GM18526 (cell line): ENCODE results near the gene RRP15.

Experiments
- POLR2A ChIP-seq: IDR thresholded peaks from 3 replicates; pipeline ENCODE4 v1.6.1; 2011; ENCODE audit not compliant: insufficient read length; ENCODE audit errors: extremely low read depth

RRP15 gene

GRCh38 chr1:218274511-218274910 lies 10.6 kb upstream of the RRP15 start:
- no peak for TF ChIP-seq POLR2A

- no peak for TF ChIP-seq POLR2A
These were observed 9.3 kb upstream of the RRP15 start for GRCh38 chr1:218275823-218276222.

- no peak for TF ChIP-seq POLR2A
These were observed 3.8 kb upstream of the RRP15 start for GRCh38 chr1:218281285-218281684.

GRCh38 chr1:218284377-218284916 lies 646 bp upstream of the RRP15 start:
- TF ChIP-seq POLR2A = no peak

GRCh38 chr1:218292515-218292914 lies 7.4 kb downstream of the RRP15 start:
- TF ChIP-seq POLR2A = no peak

GRCh38 chr1:218294546-218294945 lies 9.5 kb downstream of the RRP15 start:
- TF ChIP-seq POLR2A = no peak

GRCh38 chr1:218296162-218296561 lies 11.1 kb downstream of the RRP15 start:
- TF ChIP-seq POLR2A = no peak

GRCh38 chr1:218297461-218297860 lies 12.4 kb downstream of the RRP15 start:
- TF ChIP-seq POLR2A = no peak

GRCh38 chr1:218297867-218298266 lies 12.8 kb downstream of the RRP15 start:
- no peak for TF ChIP-seq POLR2A

- TF ChIP-seq POLR2A = no peak
These were observed 13.3 kb downstream of the RRP15 start for GRCh38 chr1:218298398-218298797.

- TF ChIP-seq POLR2A = no peak
These were observed 14.3 kb downstream of the RRP15 start for GRCh38 chr1:218299416-218299815.

GRCh38 chr1:218301217-218301616 lies 16.1 kb downstream of the RRP15 start:
- no peak for TF ChIP-seq POLR2A

- no peak for TF ChIP-seq POLR2A
These were observed 17.1 kb downstream of the RRP15 start for GRCh38 chr1:218302155-218302554.

- TF ChIP-seq POLR2A = no peak
These were observed 18.2 kb downstream of the RRP15 start for GRCh38 chr1:218303176-218303879.

GRCh38 chr1:218304281-218305039 lies 19.4 kb downstream of the RRP15 start:
- TF ChIP-seq POLR2A = no peak

- no peak for TF ChIP-seq POLR2A
These were observed 20.5 kb downstream of the RRP15 start for GRCh38 chr1:218305472-218306064.
